Dedifferentiated amniotic fluid mesenchymal stem cell (primary cell): ENCODE data around the gene KLF9.

Source experiments
- DNase-seq: peaks from one replicate; pipeline ENCODE4 v3.0.0-alpha.2; 2016; ENCODE audit errors: extremely low spot score

Gene KLF9

GRCh38 chr9:70422371-70423043, 8.1 kb upstream of the KLF9 start:
- no peak for DNase-seq

GRCh38 chr9:70421272-70422180, 7.1 kb upstream of the KLF9 start:
- DNase-seq, result no peak

- peak; percentile 66 for DNase-seq
Observed at GRCh38 chr9:70420441-70421271, 6.2 kb upstream of the KLF9 start.

GRCh38 chr9:70419556-70420440, 5.3 kb upstream of the KLF9 start:
- peak; percentile 97 for DNase-seq

GRCh38 chr9:70418822-70419555, 4.5 kb upstream of the KLF9 start:
- DNase-seq, result peak; percentile 96

- DNase-seq, result no peak
Observed at GRCh38 chr9:70415476-70415875, 1.0 kb upstream of the KLF9 start.

GRCh38 chr9:70415041-70415440, 584 bp upstream of the KLF9 start:
- DNase-seq, result no peak

GRCh38 chr9:70413464-70413798, 1.0 kb downstream of the KLF9 start:
- DNase-seq, result no peak

- DNase-seq, result peak; percentile 65
Observed at GRCh38 chr9:70412832-70413463, 1.5 kb downstream of the KLF9 start.

- no peak for DNase-seq
Observed at GRCh38 chr9:70411930-70412831, 2.3 kb downstream of the KLF9 start.

- DNase-seq, result no peak
Observed at GRCh38 chr9:70411121-70411929, 3.1 kb downstream of the KLF9 start.

GRCh38 chr9:70410368-70410767, 4.1 kb downstream of the KLF9 start:
- DNase-seq, result no peak

- DNase-seq, result no peak
Observed at GRCh38 chr9:70409800-70410199, 4.7 kb downstream of the KLF9 start.

GRCh38 chr9:70409280-70409679, 5.2 kb downstream of the KLF9 start:
- no peak for DNase-seq

- DNase-seq, result no peak
Observed at GRCh38 chr9:70408393-70409040, 5.9 kb downstream of the KLF9 start.

GRCh38 chr9:70407081-70407503, 7.4 kb downstream of the KLF9 start:
- DNase-seq, result peak; percentile 70

GRCh38 chr9:70406434-70406862, 8.0 kb downstream of the KLF9 start:
- DNase-seq, result no peak
